CD4-positive, alpha-beta memory T cell (primary cell): ENCODE results near the gene NRDE2. TPM values are rescaled to one million over a fixed set of nuclear protein-coding genes. Genes with fewer than 3 reads are reported as not detected.
"Not testable (repeated sequence)": the region's sequence is repeated elsewhere in the genome, so short reads cannot be mapped to it uniquely, and the experiment has no call there.

Experiments used
- CTCF ChIA-PET: fragments of 350-600 bp; sonication (Branson Sonifier 250); formaldehyde crosslinking; loops from one replicate; lab custom pipeline; 2021; ENCODE audit warnings: inconsistent platforms; ENCODE audit not compliant: partially characterized antibody; lab: Charles Lee
- POLR2A ChIA-PET: fragments of 350-600 bp; sonication (Branson Sonifier 250); formaldehyde crosslinking; loops from one replicate; lab custom pipeline; 2021; ENCODE audit not compliant: partially characterized antibody; lab: Charles Lee
- DNase-seq, 5 donors: peaks; one replicate each; pipeline versions ENCODE4 v3.0.0 to v3.0.0-alpha.2; 2020 to 2022; ENCODE audit warnings: mixed read lengths in 1 of 5
- H3K27ac ChIP-seq: one replicate; pipeline ENCODE4 v1.7.0; 2013; ENCODE audit warnings: low read depth, low read length
- H3K27me3 ChIP-seq: 2 replicates; pipeline ENCODE4 v1.7.0; 2013; ENCODE audit warnings: mild to moderate bottlenecking, low read length, moderate library complexity; ENCODE audit not compliant: insufficient read depth
- H3K36me3 ChIP-seq: 2 replicates; pipeline ENCODE4 v1.7.0; 2013; ENCODE audit warnings: mild to moderate bottlenecking, low read length, moderate library complexity; ENCODE audit not compliant: insufficient read depth
- H3K4me1 ChIP-seq: 2 replicates; pipeline ENCODE4 v1.7.0; 2013; ENCODE audit warnings: mild to moderate bottlenecking, low read length, moderate library complexity; ENCODE audit not compliant: insufficient read depth
- H3K4me3 ChIP-seq, 2 donors: one replicate each; pipeline ENCODE4 v1.7.0; 2013; ENCODE audit warnings: low read length in 2 of 2, mild to moderate bottlenecking in 1 of 2
- H3K9me3 ChIP-seq, 2 donors: one replicate each; pipeline ENCODE4 v1.7.0; 2013; ENCODE audit warnings: low read length in 2 of 2, control low read depth in 1 of 2; ENCODE audit not compliant: control insufficient read depth in 1 of 2
- H3K27ac Mint-ChIP-seq, 7 donors: one replicate each; pipeline ENCODE4 v1.8.0; 2020 to 2021; ENCODE audit warnings: mixed read lengths in 7 of 7, mild to moderate bottlenecking in 6 of 7, inconsistent platforms in 3 of 7, moderate library complexity in 3 of 7
- H3K27me3 Mint-ChIP-seq, 2 donors: one replicate each; pipeline ENCODE4 v1.8.0; 2020 to 2021; ENCODE audit warnings: mixed read lengths in 2 of 2
- H3K36me3 Mint-ChIP-seq, 2 donors: one replicate each; pipeline ENCODE4 v1.8.0; 2020 to 2021; ENCODE audit warnings: mixed read lengths in 2 of 2, inconsistent platforms in 1 of 2, mild to moderate bottlenecking in 1 of 2
- H3K4me1 Mint-ChIP-seq, 4 donors: one replicate each; pipeline ENCODE4 v1.8.0; 2020 to 2021; ENCODE audit warnings: mixed read lengths in 4 of 4, mild to moderate bottlenecking in 1 of 4
- H3K4me3 Mint-ChIP-seq, 8 donors: one replicate each; pipeline ENCODE4 v1.8.0; 2020 to 2021; ENCODE audit warnings: mixed read lengths in 8 of 8, mild to moderate bottlenecking in 7 of 8, moderate library complexity in 6 of 8, inconsistent platforms in 3 of 8
- H3K9me3 Mint-ChIP-seq, 8 donors: one replicate each; pipeline ENCODE4 v1.8.0; 2020 to 2021; ENCODE audit warnings: mixed read lengths in 8 of 8, mild to moderate bottlenecking in 5 of 8, inconsistent platforms in 3 of 8, moderate library complexity in 1 of 8
- intact Hi-C: fragments of 100-400 bp; cut with micrococcal nuclease; formaldehyde crosslinking; loops from one replicate; pipeline ENCODE4 v1.15.1; 2023
- polyA plus RNA-seq, 2 donors: library from polyadenylated mRNA; unstranded; fragments of 300-500 nt; fragmentation: Illumina TruSeq; gene quantifications; one replicate each; pipeline ENCODE4 v1.2.3, GENCODE V29; 2021
- total RNA-seq, 2 experiments: library from RNA; stranded (reverse); gene quantifications; one replicate each; pipeline ENCODE4 v1.2.3, GENCODE V29; 2021

Gene NRDE2
- total and polyA plus RNA-seq, 4 experiments from 2014 or later: 4.4 to 32.6 (median 18.5) TPM

- no peak for DNase-seq
- no peaks in the 10 kb centered on the region for H3K27me3 ChIP-seq
- Mint-ChIP-seq H3K4me1 (no peaks in the 10 kb centered on the region), H3K9me3 (peaks cover 2 to 29% (median 15%) of the 10 kb centered on the region in 8 donors), H3K36me3 (peaks cover 0 to 2% of the 10 kb centered on the region in 2 donors), H3K4me3 (no peak overlapping the region), H3K27me3 (peaks cover 15 to 20% of the 10 kb centered on the region in 2 donors), H3K27ac (peak overlapping the region in 1 of 7 donors; percentile 13)
- H3K27ac ChIP-seq: no peak overlapping the region
- H3K9me3 ChIP-seq: no peaks in the 10 kb centered on the region
- H3K4me1 ChIP-seq: no peaks in the 10 kb centered on the region
- no peak overlapping the region for H3K4me3 ChIP-seq
- intact Hi-C loops: no loop called here
- ChIA-PET POLR2A (no interaction called here), CTCF (no interaction called here)
- H3K36me3 ChIP-seq: no peaks in the 10 kb centered on the region
These were observed 84.8 kb downstream of the NRDE2 start for GRCh38 chr14:90246936-90247335.

GRCh38 chr14:90242444-90242843, 89.3 kb downstream of the NRDE2 start:
- intact Hi-C loops: no loop called here
- H3K9me3 Mint-ChIP-seq: peaks cover 6 to 72% (median 56%) of the 10 kb centered on the region in 8 donors
- ChIA-PET POLR2A (no interaction called here), CTCF (no interaction called here)
- no peaks in the 10 kb centered on the region for H3K36me3 ChIP-seq
- no peaks in the 10 kb centered on the region for H3K27me3 ChIP-seq
- no peak overlapping the region for H3K27ac ChIP-seq
- no peak for DNase-seq
- peaks cover 15% of the 10 kb centered on the region in 2 donors for H3K27me3 Mint-ChIP-seq
- H3K4me1 ChIP-seq: no peaks in the 10 kb centered on the region
- no peak overlapping the region for H3K4me3 Mint-ChIP-seq
- H3K9me3 ChIP-seq: peaks cover 0 to 28% of the 10 kb centered on the region in 2 donors
- no peak overlapping the region for H3K27ac Mint-ChIP-seq
- H3K4me1 Mint-ChIP-seq: no peaks in the 10 kb centered on the region
- peaks cover 12 to 15% of the 10 kb centered on the region in 2 donors for H3K36me3 Mint-ChIP-seq
- H3K4me3 ChIP-seq: no peak overlapping the region

GRCh38 chr14:90239139-90239538, 92.6 kb downstream of the NRDE2 start:
- POLR2A ChIA-PET: no interaction called here
- H3K4me1 Mint-ChIP-seq: peaks cover 0 to 5% (median 0%) of the 10 kb centered on the region in 4 donors

DNA sequence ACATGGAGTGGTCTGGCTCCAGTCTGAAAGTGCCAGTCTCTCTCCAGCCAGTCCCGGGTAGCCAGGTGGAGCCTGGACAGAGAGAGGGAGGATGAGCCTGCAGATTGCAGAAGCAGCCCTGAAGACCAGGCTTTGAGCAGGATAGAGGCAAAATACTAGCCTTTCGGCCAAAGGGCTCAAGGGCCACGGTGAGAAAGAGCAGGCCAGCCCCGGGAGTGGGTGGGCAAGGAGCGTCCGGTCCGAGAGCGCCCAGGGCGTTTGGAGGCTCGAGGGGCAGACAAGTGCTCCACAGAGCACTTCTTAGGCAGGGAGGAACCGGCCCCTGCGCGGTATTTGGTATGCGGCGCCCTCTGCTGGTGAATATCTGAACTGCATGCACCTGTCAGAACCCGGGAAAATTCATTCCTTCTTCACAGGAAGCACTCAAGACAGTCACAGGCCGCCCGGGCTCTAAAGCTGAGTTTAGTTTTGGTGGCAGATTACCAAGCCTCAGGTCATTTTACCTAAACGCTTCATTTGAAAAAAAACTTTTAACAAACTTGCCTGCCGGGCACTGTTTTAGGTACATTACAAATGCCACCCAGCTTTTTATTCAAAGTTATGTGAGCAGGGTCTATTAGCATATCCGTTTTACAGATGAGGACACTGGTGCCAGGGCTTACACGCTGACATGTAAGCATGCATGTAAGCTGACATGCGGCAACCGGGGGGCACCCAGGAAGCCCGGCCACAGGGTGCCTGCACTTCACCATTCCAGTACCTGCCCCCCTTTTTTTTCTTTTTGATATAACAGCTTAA, 96.4 kb downstream of the NRDE2 start:
- Histone ChIP-seq H3K27me3 (no peaks in the 10 kb centered on the region), H3K36me3 (no peaks in the 10 kb centered on the region), H3K27ac (no peak overlapping the region), H3K9me3 (peaks cover 0 to 17% of the 10 kb centered on the region in 2 donors), H3K4me3 (no peak overlapping the region), H3K4me1 (no peaks in the 10 kb centered on the region)
- intact Hi-C loops: no loop called here
- CTCF ChIA-PET: interaction anchor here (1.0 to 4.3 kb wide), 7 partner anchors 8 to 301 kb away, joined by 3 to 69 read pairs (median 4); partner anchors contain the start of gene TDP1
- DNase-seq: peak in 4 of 5 donors; percentile 35 to 51 (median 38)
- peaks cover 4 to 18% of the 10 kb centered on the region in 2 donors for H3K36me3 Mint-ChIP-seq
- peaks cover 2 to 53% (median 43%) of the 10 kb centered on the region in 8 donors for H3K9me3 Mint-ChIP-seq
- POLR2A ChIA-PET: interaction anchor here (1.2 kb wide), 1 partner anchor 296 kb away, joined by 4 read pairs; no protein-coding TSS in a partner anchor
- no peak overlapping the region for H3K27ac Mint-ChIP-seq
- H3K4me3 Mint-ChIP-seq: peak overlapping the region in 1 of 8 donors; percentile 34
- peaks cover 8 to 12% of the 10 kb centered on the region in 2 donors for H3K27me3 Mint-ChIP-seq
- peaks cover 0 to 5% (median 0%) of the 10 kb centered on the region in 4 donors for H3K4me1 Mint-ChIP-seq

More at GRCh38 chr14:90239139-90239538, 92.6 kb downstream of the NRDE2 start:
- Histone ChIP-seq H3K4me1 (no peaks in the 10 kb centered on the region), H3K4me3 (no peak overlapping the region), H3K27me3 (no peaks in the 10 kb centered on the region), H3K36me3 (no peaks in the 10 kb centered on the region), H3K27ac (no peak overlapping the region), H3K9me3 (peaks cover 0 to 28% of the 10 kb centered on the region in 2 donors)
- Mint-ChIP-seq H3K27ac (no peak overlapping the region), H3K4me3 (no peak overlapping the region), H3K36me3 (peaks cover 14 to 23% of the 10 kb centered on the region in 2 donors), H3K9me3 (peaks cover 4 to 84% (median 67%) of the 10 kb centered on the region in 8 donors), H3K27me3 (peaks cover 11 to 18% of the 10 kb centered on the region in 2 donors)
- no peak for DNase-seq
- CTCF ChIA-PET: interaction anchor here (1.5 kb wide), 1 partner anchor 299 kb away, joined by 10 read pairs; no protein-coding TSS in a partner anchor
- intact Hi-C loops: no loop called here

DNA sequence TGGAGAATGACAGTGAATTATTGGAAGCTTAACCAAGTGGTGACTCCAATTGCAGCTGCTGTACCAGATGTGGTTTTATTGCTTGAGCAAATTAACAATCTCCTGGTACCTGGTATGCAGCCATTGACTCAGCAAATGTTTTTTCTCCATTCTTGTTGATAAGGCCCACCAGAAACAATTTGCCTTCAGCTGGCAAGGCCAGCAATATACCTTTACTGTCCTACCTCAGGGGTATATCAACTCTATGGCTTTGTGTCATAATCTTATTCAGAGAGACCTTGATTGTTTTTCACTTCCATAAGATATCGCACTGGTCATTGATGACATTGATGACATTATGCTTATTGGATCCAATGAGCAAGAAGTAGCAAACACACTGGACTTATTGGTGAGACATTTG, 101.8 kb downstream of the NRDE2 start:
- H3K9me3 Mint-ChIP-seq, H3K36me3 ChIP-seq, H3K27me3 ChIP-seq, H3K4me3 ChIP-seq, H3K36me3 Mint-ChIP-seq, POLR2A ChIA-PET, H3K4me3 Mint-ChIP-seq, DNase-seq, H3K4me1 ChIP-seq, H3K9me3 ChIP-seq, H3K4me1 Mint-ChIP-seq, intact Hi-C loops, H3K27ac Mint-ChIP-seq, H3K27ac ChIP-seq, H3K27me3 Mint-ChIP-seq: not testable (repeated sequence)
- CTCF ChIA-PET: interaction anchor here (1.3 to 2.2 kb wide), 2 partner anchors 289 to 291 kb away, joined by 4 to 7 read pairs; no protein-coding TSS in a partner anchor

- H3K36me3 ChIP-seq: no peaks in the 10 kb centered on the region
- intact Hi-C loops: no loop called here
These were observed 103.3 kb downstream of the NRDE2 start for GRCh38 chr14:90228478-90228877.

More at GRCh38 chr14:90228478-90228877, 103.3 kb downstream of the NRDE2 start:
- H3K27me3 Mint-ChIP-seq: peaks cover 6% of the 10 kb centered on the region in 2 donors
- H3K9me3 Mint-ChIP-seq: peaks cover 2 to 14% (median 5%) of the 10 kb centered on the region in 8 donors
- H3K36me3 Mint-ChIP-seq: no peaks in the 10 kb centered on the region
- no peak overlapping the region for H3K27ac ChIP-seq
- no peak overlapping the region for H3K4me3 ChIP-seq
- DNase-seq: no peak
- H3K27ac Mint-ChIP-seq: no peak overlapping the region
- POLR2A ChIA-PET: no interaction called here
- no peaks in the 10 kb centered on the region for H3K9me3 ChIP-seq
- H3K27me3 ChIP-seq: no peaks in the 10 kb centered on the region
- no peak overlapping the region for H3K4me3 Mint-ChIP-seq
- no peaks in the 10 kb centered on the region for H3K4me1 Mint-ChIP-seq
- CTCF ChIA-PET: no interaction called here
- H3K4me1 ChIP-seq: no peaks in the 10 kb centered on the region
